Neural cell (in vitro differentiated cells): ENCODE results near the gene CFAP161.

Source experiments
- EZH2 ChIP-seq: fragments of 200-600, 300-800 bp; shearing (Covaris generic), sonication (generic); IDR thresholded peaks from 2 replicates; pipeline ENCODE4 v1.6.1; 2014; ENCODE audit warnings: antibody characterized with exemption, low read length, borderline replicate concordance, mild to moderate bottlenecking; ENCODE audit not compliant: insufficient read depth, poor library complexity, severe bottlenecking
- RAD21 ChIP-seq: fragments of 450-650 bp; conservative IDR thresholded peaks from 2 replicates; pipeline ENCODE4 v1.6.1; 2014; ENCODE audit warnings: antibody characterized with exemption, mild to moderate bottlenecking, moderate library complexity
- REST ChIP-seq: IDR thresholded peaks from 2 replicates; pipeline ENCODE4 v1.6.1; 2012; ENCODE audit warnings: borderline replicate concordance
- TF ChIP-seq, protein P1 (sequence below): fragments of 450-650 bp; IDR thresholded peaks from 2 replicates; pipeline ENCODE4 v1.5.1; 2014; ENCODE audit warnings: antibody characterized with exemption, mild to moderate bottlenecking, moderate library complexity; ENCODE audit not compliant: poor library complexity, severe bottlenecking

GRCh38 chr15:81152799-81153198, 18.7 kb downstream of the CFAP161 start:
- no peak for TF ChIP-seq EZH2
- TF ChIP-seq, protein P1, sequence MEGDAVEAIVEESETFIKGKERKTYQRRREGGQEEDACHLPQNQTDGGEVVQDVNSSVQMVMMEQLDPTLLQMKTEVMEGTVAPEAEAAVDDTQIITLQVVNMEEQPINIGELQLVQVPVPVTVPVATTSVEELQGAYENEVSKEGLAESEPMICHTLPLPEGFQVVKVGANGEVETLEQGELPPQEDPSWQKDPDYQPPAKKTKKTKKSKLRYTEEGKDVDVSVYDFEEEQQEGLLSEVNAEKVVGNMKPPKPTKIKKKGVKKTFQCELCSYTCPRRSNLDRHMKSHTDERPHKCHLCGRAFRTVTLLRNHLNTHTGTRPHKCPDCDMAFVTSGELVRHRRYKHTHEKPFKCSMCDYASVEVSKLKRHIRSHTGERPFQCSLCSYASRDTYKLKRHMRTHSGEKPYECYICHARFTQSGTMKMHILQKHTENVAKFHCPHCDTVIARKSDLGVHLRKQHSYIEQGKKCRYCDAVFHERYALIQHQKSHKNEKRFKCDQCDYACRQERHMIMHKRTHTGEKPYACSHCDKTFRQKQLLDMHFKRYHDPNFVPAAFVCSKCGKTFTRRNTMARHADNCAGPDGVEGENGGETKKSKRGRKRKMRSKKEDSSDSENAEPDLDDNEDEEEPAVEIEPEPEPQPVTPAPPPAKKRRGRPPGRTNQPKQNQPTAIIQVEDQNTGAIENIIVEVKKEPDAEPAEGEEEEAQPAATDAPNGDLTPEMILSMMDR: no peak
- no peak for TF ChIP-seq RAD21
- TF ChIP-seq REST: no peak
